HG03571 (cell line): ENCODE results near the gene EMD.

Experiments
- ATAC-seq: cut with Tn5 transposase; IDR thresholded peaks from one replicate; pipeline ENCODE4 v1.9.1; 2021; ENCODE audit not compliant: unreplicated experiment

Gene EMD

GRCh38 chrX:154412468-154412867, 33.4 kb downstream of the EMD start:
- ATAC-seq = no peak

DNA sequence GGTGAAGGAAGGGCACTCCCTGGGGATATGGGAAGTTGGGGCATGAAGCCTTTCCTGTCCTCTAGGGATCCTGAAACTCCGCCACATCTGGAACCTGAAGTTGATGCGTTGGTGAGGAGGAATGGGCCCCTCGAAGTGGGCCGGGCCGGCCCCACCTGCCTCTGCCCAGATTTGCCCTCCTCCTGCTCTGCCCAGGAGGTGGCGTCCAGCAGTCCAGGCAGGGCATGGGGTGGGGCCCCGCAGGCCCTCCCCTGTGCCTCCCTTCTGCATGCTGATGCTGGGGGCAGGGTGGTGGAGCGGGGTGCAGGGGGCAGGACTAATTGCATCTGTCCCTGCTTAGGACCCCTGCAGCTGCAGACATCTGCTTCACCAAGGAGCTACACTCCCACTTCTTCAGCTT, 34.0 kb downstream of the EMD start:
- ATAC-seq = no peak

DNA sequence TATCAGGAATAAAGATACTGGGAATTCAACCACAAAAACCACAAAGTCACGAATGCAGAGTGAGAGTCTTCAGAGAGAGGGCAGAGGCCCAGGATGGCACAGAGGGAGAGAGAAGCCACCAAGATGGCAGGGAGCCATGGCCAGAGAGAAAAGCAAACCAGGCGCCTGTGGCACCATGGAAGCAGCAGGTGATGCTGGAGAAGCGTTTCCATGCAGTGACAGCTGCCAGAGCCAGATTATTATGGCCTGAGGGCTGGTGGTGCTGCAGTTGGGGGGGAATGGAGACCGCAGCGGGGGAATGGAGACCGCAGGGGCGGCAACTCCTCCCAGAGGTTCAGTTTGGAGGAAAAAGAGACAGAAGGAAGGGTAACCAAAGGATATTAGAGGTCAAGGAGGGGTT, 38.1 kb downstream of the EMD start:
- ATAC-seq = no peak

DNA sequence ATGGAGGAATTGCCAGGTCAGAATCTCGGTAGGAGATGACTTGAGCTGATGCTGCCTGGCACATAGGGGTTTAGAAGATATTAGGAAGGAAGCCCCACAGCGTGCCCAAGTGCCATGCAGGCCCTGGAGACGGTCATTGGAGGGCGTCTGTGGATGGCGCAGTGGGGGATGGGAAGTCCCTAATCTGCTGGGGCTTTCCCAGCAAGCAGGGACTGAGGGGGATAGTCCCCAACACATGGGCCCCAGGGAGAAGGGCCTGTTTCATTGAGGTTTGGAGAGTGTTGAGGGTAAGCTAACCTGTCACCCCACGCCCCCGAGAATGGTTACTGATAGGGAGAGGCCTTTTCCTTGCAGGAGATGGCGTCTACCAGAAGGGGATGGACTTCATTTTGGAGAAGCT, 40.1 kb downstream of the EMD start:
- ATAC-seq = no peak

- no peak for ATAC-seq
These were observed 40.8 kb downstream of the EMD start for GRCh38 chrX:154419688-154420401.

GRCh38 chrX:154420402-154420756, 41.3 kb downstream of the EMD start:
- ATAC-seq = no peak

GRCh38 chrX:154426916-154427770, 48.0 kb downstream of the EMD start:
- no peak for ATAC-seq

DNA sequence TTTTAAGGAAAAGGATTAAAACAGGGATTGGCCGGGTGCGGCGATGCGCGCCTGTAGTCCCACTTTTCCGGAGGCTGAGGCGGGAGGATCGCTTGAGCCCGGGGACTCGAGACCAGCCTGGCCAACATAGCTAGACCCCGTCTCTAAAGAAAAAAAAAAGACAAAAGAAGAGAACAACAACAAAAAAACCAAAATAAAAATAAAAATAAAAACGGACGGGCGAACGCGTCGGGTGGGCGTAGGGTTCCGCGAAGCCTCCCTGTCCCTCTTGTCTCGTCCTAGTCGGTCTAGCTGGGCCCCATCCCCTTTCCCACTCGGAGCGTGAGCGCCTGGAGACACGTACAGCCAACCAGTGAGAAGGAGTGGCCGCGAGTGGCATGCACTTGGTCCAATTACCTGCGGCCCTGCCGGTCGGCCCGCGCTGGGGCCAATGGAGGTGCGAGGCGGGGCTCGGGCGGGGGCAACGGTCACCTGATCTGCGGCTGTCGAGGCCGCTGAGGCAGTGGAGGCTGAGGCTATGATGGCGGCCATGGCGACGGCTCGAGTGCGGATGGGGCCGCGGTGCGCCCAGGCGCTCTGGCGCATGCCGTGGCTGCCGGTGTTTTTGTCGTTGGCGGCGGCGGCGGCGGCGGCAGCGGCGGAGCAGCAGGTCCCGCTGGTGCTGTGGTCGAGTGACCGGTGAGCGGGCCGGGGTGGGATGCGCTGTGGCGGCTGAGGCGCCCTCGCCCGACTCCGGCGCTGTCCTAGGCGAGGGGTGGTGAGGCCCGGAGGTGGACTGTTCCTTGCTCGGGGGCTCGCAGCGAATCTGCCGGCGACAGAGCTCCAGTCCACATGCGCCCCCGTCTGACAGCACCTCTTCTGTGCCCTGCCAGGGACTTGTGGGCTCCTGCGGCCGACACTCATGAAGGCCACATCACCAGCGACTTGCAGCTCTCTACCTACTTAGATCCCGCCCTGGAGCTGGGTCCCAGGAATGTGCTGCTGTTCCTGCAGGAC, 49.4 kb downstream of the EMD start, which contains the start of gene ATP6AP1:
Gene ATP6AP1 (plus strand): TSS at position 502 of the 996 bp plus-strand sequence. CDS start 16 bp downstream, at position 518.
- ATAC-seq = peak; percentile 96

GRCh38 chrX:154429711-154430110, 50.6 kb downstream of the EMD start:
- no peak for ATAC-seq

DNA sequence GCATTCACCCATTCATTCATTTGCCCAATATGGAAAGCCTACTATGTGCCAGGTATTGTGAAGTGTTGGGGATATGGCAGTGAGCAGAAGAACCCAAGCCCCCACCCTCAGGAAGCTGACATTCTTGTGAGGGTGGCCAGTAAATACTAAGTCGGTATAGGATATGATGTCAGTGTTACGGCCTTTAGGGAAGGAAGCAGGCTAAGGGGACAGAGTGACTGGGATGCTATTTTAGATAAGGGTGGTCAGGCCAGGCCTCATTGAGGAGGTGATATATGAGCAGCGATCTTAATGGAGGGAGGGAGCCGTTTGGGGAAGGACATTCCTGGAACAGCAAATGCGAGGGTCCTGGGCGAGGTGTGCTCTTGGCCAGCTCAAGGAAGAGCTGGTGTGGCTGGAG, 51.4 kb downstream of the EMD start:
- ATAC-seq = no peak

DNA sequence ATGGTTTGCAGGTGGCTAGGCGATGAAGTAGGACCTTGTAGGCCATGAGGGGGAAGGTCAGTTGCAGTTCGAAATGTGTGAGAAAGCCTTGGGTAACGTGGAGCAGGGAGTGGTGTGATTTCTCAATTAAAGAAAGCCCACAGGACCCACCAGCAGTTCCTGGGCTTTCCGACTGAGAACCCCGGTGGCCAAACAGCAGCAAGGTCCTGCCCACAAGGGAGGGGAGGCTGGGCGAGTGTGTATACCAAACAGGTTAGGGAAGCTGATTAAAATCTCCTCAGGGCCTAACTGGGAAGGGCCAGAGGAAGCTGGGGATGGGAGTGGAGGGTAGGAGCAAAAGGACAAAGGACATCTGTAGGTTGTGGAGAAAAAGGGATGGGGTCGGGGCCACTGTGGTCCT, 51.8 kb downstream of the EMD start:
- no peak for ATAC-seq
